Measurements from ENCODE around the gene SYDE1.

The SYDE1 gene

DNA sequence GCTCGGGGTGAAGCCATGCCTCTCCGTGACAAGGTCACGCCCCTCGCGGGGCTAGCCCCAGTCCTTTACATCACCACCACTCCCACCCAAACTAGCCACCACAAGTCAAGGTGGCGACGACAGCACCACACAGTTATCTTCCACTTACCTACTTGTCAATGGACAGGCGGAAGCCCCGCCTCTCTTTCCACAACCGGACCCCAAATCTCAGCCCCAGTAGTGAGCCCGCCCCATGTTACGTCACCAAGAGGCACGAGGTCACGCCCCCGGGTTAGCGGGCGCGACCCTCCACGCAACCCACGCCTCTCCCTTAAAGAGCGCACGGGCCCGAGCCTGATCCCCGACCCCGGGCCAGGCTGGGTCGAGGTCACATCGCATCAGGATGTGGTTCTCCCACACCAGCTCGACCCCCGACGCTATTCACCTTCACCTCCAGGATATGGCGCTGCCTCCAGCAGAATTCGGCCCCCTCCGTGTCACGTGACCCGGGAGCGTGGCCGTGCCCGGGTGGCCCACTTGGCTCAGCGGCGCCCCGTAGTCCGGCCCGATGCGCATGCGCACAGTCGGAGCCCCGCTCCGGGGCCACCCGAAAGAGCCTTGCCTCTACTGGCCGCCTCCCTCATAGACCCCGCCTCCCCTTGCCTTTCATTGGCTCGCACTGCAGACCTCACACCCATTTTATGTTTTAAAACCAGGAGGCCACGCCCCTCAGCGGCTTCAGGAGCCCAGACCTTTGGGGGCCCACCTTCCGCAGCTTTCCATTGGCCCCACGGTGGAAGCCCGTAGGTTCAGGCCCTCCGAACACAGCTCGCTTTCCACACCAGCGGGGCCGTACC is 18.2 kb downstream of the SYDE1 start:
- DNase-seq (ENCODE audit: low read depth in 2 of 2), result peak; percentile 94

DNA sequence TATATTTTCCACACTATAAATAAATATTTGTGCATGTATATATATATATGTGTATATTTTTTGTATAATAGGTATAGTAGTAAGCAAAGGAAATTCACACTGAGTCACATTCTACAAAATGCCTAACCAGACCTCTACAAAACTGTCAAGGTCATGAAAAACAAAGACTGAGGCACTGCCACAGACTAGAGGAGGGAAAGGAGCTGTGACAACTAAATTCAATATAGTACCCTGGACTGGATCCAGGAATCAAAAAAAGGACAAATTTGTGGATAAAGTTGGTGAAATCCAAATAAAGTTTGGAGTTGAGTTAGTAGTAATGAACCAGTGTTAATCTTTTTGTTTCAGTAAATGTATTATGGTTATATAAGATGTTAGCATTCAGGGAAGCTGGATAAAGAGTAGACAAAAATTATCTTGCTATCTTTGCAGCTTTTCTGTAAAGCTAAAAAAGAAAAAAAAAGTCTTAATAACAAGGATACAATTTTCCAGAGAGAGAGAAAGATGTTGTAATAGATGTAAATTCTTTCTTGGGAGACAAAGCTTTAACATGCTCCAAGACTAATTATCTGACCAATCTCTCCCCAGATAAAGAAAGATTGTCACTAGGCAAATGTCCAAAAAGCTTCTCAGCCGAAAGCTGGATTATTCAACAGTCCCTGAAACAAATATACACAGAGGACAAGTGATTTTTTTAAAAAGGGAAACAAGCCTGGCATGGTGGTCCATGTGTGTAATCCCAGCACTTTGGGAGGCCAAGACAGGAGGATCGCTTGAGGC is 19.1 kb downstream of the SYDE1 start:
- no peak for DNase-seq (ENCODE audit: low read depth in 2 of 2)

DNA sequence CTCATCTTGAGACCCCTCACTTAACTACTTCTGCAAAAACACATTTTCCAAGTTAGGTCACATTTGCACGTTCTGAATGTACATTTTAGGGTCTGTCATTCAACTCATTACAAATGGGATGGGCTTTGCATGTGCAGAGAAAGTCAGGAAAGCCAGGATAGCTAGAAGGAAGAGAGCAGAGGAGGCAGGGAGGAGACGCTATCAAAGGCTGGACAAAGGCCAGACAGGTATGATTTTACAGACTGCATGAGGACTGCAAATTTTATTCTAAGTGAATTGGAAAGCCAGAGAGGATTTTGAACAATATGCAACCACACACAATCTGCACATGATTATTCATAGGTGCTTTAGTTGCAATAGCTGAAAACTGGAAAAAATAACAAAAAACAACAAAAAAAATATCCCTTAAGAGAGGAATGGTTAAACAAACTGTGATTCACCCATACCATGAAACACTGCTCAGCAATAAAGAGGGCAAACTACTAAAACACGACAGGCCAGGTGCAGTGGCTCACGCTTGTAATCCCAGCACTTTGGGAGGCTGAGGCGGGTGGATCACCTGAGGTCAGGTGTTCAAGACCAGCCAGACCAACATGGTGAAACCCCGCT is 21.1 kb downstream of the SYDE1 start:
- DNase-seq (ENCODE audit: low read depth in 2 of 2), result no peak

DNA sequence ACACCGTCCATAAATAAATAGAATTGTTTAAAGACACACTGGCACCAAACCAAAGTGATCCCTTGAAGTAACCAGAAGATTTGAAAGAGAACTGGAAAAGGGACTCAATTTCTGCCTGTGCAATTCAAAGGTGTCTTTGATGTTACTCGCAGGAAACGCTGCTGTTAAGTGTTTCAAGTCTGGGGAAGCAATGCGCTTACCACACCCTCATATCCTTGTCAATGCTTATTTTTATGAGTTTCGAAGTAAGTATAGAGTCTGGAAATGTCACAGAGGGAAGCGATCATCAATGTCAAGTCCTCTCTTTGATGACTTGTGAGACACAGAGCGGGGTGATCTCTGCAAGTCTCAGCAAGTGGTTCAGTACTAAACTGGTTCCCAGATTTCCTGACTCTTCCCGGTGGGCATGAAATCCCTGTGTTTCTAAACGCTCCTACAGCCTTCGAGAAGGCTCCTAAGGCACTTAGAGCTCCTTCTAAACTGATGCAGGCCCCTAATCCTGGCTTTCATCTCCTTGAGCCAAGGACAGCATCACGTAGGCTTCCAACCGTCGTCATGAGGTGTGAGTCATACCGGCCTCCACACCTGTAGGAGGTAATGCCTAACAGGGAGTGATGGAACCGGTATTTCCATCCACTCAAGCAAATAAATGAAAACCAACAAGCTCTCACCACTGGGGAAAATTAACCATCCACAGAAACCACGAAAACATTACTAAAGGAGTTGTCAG is 22.8 kb downstream of the SYDE1 start:
- DNase-seq (ENCODE audit: low read depth in 2 of 2), result no peak

DNA sequence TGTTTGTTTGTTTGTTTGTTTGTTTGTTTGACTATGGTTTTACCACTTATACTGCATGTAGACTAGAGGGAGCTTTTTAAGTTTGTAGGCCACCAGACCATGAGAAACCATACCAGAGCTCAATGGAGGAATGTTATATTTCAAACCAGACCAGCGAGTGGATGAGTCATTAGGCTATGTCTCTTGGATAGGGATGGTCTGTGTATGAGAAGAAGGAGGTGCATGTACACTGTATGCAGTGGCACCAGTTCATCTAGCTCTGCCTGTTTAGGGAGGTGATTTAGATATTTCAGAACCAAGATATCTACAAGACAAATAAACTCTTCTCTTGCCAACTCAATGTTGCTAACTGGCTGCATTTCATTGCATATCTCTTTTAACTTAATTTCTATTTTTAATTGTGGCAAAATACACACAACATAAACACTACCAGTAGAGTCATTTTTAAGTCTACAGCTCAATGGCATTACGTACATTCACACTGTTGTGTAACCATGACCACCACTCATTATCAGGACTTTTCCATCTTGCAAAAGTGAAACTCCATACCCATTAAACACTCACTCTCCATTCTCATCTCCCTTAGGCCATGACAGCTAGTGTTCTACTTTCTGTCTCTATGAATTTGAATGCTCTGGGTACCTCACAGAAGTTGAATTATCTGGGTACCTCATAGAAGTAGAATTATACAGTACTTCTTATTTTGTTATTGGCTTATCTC is 29.2 kb downstream of the SYDE1 start:
- DNase-seq (ENCODE audit: low read depth in 2 of 2), result no peak

DNA sequence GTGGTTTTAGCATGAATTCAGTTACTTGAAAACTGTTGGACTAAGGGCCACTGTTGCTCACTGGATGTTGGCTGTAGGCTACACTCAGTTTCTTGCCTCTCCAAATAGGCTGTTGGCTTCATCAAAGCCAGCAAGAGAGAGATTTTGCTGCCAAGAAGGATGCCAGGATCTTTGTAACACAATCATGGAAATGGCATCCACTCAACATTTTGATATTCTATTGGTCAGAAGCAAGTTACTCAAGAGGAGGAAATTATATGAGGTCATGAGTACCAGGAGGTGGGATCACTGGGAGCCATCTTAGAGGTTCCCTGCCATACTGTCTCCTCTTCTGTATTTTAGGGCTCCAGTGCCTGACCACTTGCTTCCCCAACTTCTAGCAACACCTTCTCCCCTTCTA is 30.6 kb downstream of the SYDE1 start:
- no peak for DNase-seq (ENCODE audit: low read depth in 2 of 2)

DNA sequence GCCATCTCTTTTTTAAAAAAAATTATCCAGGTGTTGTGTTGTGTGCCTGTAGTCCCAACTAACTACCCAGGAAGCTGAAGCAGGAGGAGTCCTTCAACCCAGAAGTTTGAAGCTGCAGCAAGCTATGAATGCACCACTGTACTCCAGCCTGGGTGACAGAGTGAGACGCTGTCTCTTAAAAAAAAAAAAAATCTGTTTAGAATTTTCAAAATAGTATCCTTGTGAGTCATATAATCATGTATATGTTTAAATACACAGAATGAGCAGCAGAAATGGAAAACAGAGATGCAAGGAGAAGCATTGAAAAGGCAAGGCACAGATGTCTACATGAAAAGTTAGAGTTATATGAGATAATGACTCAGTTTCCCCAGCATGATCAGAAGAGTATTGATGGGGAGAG is 31.2 kb downstream of the SYDE1 start:
- no peak for DNase-seq (ENCODE audit: low read depth in 2 of 2)

DNA sequence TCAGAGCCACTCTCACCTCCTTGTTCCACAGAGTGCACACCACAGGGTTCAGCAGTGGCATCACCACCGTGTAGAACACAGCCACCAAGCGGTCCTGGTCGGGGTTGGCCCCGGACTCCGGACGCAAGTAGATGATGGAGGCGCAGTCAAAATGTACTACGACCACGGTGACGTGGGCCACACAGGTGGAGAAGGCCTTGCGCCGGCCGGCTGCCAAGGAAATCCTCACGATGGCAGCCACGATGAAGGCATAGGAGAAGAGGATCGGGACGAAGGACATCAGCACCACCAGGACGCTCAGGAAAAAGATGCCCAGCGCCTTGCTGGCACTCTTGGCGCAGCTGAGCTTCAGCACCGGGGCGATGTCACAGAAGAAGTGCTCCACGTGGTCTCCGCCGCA is 33.9 kb downstream of the SYDE1 start:
- DNase-seq (ENCODE audit: low read depth in 2 of 2), result no peak

DNA sequence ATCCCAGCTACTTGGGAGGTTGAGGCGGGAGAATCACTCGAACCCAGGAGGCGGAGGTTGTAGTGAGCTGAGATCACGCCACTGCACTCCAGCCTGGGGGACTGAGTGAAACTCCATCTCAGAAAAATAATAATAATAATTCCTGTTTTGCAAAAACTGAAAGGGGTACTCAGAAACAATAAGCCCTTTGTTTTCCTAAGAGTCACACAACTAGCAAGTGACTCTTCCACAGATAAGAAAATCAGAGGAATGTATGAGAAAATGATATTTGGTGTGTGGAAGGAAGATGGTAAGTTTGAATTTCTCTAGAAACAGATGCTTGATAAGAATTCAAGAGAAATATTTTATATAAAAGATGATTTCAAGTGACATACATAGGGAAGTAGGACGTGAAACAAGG is 35.1 kb downstream of the SYDE1 start:
- no peak for DNase-seq (ENCODE audit: low read depth in 2 of 2)

DNA sequence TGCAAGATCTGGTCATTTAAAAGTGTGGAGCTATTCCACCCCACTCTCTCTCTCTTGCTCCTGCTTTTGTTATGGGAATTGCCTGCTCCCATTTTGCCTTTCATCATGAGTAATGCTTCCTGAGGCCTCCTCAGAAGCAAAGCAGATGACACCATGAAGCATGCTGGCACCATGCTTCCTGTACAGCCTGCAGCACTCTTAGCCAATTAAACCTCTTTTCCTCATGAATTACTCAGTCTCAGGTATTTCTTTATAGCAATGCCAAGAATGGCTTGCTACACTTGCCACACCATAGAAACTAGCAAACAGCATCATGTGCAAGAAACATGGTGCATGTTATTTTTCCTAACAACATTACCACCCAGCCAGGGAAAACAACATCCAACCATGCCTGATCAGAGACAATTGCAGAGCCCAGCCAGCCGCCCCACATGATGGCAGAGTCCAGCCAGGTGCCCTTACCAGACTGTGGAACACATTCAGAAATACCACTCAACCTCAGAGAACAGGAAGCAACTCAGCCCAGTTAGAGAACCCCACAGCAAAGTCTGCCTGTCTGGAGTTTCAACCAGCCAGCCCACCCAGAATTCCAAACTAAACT is 36.9 kb downstream of the SYDE1 start:
- no peak for DNase-seq (ENCODE audit: low read depth in 2 of 2)

DNA sequence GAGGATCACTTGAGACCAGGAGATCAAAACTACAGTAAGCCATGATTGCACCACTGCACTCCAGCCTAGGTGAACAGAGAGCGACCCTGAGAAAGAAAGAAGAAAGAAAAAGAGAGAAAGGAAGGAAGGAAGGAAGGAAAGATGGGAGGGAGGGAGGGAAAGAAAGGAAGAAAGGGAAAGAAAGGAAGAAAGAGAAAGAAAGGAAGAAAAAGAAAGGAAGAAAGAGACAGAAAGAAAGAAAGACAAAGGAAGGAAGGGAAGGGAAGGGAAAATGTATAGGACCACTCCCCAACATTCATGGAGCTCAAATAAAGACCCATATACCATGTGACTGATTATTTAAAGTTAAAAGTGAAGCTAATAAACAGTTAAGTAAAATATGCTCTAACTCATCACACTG is 39.9 kb downstream of the SYDE1 start:
- no peak for DNase-seq (ENCODE audit: low read depth in 2 of 2)

DNA sequence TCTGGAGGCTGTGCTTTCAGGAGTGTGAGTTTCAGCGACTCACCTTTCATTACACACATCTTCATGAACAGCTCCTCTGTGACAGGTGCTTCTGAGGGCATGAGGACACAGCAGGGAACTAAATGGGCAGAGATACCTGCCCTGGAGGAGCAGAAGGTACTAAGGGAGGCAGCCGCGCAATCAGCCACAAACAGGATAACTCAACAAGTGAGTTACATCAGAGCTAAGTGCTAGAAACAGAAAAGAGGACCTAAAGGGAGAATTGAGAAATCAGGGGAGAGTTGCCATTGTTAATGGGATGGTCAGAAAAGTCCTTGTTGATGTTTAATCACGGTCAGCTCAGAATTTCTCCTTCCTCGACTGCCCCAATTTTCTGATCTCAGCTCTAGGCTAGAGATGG is 42.5 kb downstream of the SYDE1 start:
- DNase-seq (ENCODE audit: low read depth in 2 of 2), result no peak

DNA sequence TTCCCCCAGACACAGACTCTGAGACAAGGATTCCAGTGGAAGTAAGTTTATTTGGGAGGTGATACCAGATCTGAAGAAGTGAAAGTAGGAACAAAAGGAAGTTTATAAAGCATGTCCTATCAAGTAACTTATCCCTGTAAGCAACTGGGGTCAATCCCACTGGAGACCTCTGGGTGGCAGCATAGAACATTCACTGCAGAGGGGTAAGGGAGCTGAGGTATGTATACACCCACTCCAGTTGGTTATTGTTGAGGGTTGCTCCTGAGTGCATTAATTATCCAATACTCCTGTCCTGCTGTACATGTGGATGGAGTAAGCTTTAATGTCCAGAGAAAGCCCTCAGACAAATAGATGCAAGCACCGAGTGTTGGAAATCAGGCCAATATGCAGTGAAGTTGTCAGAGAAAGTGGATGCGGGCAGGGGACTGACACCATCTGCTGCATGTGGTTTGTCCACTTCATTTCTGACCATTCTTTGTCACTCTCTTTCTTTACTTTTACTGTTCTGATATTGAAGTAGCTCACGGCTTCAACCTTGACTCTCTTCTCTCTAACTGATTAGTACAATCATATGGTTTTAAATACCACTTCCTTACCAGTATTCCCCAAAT is 46.9 kb downstream of the SYDE1 start:
- DNase-seq (ENCODE audit: low read depth in 2 of 2), result no peak

DNA sequence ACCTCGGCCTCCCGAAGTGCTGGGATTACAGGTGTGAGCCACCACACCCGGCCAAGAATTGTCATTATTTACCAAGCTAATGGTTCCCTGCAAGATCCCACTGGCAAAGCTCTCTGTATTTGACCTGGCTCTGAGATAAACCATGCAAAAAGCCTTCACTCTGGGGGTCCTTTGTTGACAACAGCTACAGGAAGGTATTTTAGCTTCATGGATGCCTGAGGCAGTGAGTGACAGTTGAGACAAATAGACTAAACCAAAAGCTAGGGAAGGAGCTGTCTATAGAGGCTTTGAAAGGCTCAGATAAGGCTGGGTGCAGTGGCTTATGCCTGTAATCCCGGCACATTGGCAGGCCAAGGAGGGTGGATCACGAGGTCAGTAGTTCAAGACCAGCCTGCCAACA is 48.1 kb downstream of the SYDE1 start:
- DNase-seq (ENCODE audit: low read depth in 2 of 2), result no peak

DNA sequence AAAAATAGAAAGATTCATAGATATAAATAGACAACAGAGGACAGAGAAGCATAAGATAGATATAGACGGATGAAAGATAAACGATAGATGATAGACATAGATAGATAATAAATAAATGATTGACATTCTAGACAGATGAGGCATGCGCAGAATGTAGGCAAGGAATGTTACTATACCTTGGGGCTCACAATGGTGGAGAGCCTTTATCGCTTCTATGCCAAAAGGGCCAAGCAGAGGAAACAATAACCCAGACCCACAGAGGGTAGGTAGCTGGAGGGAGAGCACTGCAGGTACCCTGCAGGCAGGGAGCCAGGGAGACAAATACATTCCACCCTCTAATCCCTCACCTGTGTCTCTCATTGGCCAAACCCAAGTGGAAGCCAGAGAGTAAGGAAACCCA is 49.2 kb downstream of the SYDE1 start:
- no peak for DNase-seq (ENCODE audit: low read depth in 2 of 2)

DNA sequence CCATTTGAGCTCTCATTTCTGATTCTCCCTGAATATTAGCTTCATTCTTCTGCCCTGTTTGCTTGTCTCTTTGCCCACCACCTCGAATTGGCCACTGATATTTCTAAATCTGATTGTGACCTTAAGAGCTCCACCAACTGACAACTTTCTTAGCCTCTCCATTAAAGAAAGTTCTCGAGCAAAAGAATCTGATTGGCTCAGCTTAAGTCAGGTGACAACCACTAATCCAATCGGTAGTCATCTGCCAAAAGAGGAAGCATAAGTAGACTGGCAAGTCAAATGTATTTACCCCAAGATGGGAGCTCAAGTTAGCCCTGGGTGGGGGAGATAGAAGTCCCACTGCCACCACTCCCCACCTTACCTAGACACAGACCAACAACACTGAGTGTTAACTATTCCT is 52.0 kb downstream of the SYDE1 start:
- no peak for DNase-seq (ENCODE audit: low read depth in 2 of 2)

DNA sequence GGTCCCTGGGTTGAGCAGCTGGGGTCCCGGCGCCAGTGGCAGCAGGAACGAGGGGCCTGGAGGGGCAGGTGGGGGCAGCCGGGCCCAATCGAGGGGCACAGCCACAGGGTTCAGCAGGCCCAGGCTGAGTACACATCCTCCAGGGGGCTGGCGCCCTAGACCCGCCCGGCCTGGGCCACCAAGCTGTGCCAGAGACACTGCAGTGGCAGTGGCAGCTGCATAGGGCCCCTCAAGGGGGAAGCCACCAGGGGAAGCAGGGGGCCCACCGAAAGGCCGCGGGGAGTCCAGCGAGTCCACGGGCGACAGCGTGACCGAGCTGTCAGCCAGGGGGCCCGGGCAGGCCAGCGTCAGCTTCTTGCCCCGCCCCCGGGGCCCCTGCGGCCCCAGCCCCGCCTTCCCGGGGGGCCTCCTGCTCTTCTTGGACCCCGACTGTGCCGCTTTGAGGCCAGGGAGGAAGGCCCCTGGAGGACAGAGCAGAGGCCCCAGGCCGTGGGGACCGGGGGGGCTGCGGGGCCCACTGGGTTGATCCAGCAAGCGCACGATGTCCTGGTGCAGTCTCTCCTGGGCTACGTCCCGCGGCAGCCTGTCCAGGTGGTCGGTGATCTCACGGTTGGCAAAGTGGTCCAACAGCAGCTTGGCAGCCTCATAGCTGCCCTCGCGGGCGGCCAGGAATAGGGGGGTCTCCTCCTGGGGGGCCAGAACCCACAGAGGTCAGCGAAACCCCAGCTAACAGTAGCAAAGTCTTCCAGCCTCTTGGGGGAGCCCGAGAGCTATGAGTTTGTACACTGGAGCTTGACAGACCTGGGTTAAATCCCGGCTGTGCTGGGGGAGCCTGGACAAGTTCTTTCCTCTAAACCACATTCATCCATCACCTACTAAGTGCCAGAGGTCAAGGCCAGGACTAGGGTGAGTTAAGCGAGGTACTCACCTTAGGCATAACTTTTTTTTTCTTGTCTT is 54.1 kb downstream of the SYDE1 start:
- DNase-seq (ENCODE audit: low read depth in 2 of 2), result no peak
